GM12891 (cell line): ENCODE data around the gene TMCC2.

Experiments used
- DNase-seq: peaks from one replicate; pipeline ENCODE4 v3.0.0; 2011; ENCODE audit warnings: low spot score; ENCODE audit not compliant: insufficient read length
- FAIRE-seq: peaks from 2 replicates; lab custom pipeline; 2011; peaks lifted over from hg19 to GRCh38; lab: Jason Lieb, UNC
- PAX5 ChIP-seq: IDR thresholded peaks from 2 replicates; pipeline ENCODE4 v1.6.1; 2011; ENCODE audit warnings: low read length, moderate library complexity, mild to moderate bottlenecking; ENCODE audit not compliant: insufficient read depth, severe bottlenecking
- POLR2A ChIP-seq: IDR thresholded peaks from 2 replicates; pipeline ENCODE4 v1.6.1; 2011; ENCODE audit warnings: low read depth, low read length, control low read depth
- POLR2AphosphoS5 ChIP-seq: IDR thresholded peaks from 2 replicates; pipeline ENCODE4 v1.6.1; 2011; ENCODE audit warnings: low read depth, low read length, control low read depth
- POU2F2 ChIP-seq: IDR thresholded peaks from 2 replicates; pipeline ENCODE4 v1.6.1; 2011; ENCODE audit warnings: low read depth, mild to moderate bottlenecking, control low read depth, low read length, moderate library complexity
- SPI1 ChIP-seq: IDR thresholded peaks from 2 replicates; pipeline ENCODE4 v1.6.1; 2011; ENCODE audit warnings: low read depth, low read length, control low read depth
- TAF1 ChIP-seq: IDR thresholded peaks from 2 replicates; pipeline ENCODE4 v1.6.1; 2011; ENCODE audit warnings: low read depth, low read length, control low read depth

TMCC2 gene

DNA sequence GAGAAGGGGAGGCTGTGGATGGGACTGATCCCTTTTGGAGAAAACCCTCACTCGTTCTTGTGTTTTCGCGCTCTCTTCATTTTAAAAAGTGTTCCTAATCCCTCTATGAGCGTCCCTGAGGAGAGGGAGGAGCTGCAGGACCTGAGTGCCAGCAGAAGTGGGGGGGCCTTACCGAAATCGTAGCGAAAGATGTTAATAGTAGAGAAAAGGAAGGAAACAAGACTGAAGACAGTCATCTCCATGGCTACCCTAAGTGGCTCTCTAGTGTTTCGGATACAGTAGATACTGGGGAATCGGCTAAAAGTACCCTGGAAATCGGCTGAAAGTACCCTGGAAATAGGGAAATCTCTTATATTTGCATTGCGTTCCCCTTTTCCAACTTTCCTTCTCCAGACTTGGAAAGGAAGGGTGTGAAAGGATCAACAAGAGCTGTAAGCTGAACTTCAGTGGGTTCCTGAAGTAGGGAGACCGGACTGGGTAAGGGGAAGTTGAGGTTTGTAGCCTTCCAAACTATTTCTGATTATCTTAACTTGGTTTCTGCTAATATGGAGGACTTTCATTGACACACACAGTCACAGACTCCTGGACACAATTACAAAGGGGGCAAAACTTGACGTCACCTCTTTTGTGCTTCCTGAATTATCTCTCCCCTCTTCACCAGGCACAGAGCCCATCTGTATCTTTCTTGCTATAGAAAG is 15.8 kb upstream of the TMCC2 start:
- DNase-seq (no peak), FAIRE-seq (no peak)
- TF ChIP-seq POLR2AphosphoS5 (no peak), POLR2A (no peak), SPI1 (no peak), POU2F2 (no peak), TAF1 (no peak; the same call in 1 of the 2 replicates), PAX5 (no peak)

DNA sequence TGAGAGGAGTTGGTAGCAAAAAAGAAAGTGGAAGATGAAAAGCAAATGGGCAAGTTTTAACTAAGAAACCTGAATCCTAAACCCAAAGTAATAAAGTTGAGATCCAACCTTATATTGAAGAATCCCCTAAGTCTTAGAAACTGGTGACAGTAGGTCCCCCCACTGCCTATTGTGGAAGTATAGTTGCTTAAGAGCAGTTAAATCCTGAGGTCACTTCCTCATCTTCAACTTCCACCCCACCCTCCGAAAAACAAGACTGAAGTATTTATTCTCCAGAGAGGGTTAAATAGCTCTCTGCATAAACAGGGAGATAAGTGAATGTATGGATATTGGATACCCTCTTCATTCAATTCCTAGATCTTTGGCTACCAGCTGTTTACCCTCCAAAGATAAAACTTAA is 13.0 kb upstream of the TMCC2 start:
- no peak for FAIRE-seq
- TF ChIP-seq POLR2A, result no peak
- peak; percentile 46 for TF ChIP-seq SPI1
- no peak for TF ChIP-seq POU2F2
- no peak for TF ChIP-seq PAX5
- TF ChIP-seq POLR2AphosphoS5, result no peak
- DNase-seq, result no peak

DNA sequence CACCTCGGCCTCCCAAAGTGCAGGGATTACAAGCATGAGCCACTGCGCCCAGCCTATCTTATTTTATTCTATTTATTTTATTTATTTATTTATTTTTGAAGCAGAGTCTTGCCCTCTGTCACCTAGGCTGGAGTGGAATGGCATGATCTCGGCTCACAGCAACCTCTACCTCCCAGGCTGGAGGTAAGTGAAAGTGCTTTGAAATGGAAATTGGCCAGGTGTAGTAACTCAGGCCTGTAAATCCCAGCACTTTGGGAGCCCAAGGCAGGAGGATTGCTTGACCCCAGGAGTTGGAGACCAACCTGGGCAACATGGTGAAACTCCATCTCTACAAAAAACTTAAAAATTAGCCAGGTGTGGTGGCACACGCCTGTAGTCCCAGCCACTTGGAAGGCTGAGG is 11.2 kb upstream of the TMCC2 start:
- TF ChIP-seq PAX5 (no peak), POU2F2 (no peak)
- no peak for FAIRE-seq
- no peak for DNase-seq

DNA sequence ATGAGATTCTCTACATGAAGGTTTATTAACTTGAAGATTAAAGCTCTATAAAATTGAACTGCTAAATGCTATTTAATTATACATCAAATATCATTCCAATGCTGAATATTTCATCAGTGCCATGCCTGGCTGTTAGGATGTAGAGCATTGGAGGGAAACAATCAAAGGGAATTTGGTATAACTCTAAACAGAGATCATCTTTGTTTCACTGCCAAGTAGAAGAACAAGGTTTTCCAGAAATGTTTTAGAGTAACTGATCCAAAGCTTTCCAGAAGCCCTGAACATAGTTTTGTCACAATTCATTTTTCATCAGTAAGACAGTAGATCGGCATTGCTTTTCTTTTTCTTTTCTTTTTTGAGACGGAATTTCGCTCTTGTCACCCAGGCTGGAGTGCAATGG is 10.3 kb upstream of the TMCC2 start:
- FAIRE-seq (no peak), DNase-seq (no peak)
- TF ChIP-seq TAF1 (no peak), PAX5 (no peak), SPI1 (no peak), POLR2A (no peak), POU2F2 (no peak), POLR2AphosphoS5 (no peak)

DNA sequence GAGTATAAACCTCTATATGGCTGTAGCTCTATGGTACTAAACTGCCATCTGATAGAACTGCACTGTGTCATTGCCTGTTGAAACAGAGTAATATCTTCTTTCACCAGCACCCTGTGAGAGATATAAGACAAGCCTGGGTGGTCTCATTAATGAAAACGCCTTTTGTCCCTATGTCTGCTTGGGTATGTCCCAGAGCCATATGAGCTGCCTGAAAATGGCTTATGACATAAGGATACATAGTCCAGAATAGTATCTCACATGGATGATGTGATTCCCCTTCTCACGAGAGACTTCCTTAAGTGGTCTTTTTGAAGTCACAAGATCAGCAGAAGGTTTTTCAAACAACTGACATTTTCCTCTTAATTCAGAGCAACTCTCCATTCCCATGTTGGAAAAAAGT is 7.3 kb upstream of the TMCC2 start:
- TF ChIP-seq POLR2A (no peak), TAF1 (no peak), POU2F2 (no peak), PAX5 (no peak), SPI1 (no peak), POLR2AphosphoS5 (no peak)
- FAIRE-seq, result no peak

DNA sequence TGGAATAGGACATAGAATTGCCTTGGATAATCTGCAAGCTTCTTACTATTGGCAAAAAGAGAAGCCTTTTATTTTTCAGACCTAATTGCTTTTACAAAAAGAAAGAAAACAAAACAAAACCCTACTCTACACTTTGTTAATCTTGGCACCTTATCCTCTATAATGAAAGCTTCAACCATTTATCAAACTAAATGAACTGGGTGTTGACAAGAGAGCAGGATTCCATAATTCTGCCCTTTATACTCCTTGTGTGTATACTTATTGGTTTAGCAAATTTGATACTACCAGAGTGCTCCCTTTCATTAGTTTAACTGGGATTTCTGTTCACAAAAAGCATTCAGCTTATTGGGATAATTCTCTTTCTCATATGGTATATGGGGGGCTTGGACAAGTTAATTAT is 3.0 kb upstream of the TMCC2 start:
- FAIRE-seq (no peak), DNase-seq (no peak)
- TF ChIP-seq POU2F2 (no peak), TAF1 (no peak), POLR2AphosphoS5 (no peak), SPI1 (no peak), PAX5 (no peak), POLR2A (no peak)

More for the DNA sequence above, 7.3 kb upstream of the TMCC2 start:
- no peak for DNase-seq

DNA sequence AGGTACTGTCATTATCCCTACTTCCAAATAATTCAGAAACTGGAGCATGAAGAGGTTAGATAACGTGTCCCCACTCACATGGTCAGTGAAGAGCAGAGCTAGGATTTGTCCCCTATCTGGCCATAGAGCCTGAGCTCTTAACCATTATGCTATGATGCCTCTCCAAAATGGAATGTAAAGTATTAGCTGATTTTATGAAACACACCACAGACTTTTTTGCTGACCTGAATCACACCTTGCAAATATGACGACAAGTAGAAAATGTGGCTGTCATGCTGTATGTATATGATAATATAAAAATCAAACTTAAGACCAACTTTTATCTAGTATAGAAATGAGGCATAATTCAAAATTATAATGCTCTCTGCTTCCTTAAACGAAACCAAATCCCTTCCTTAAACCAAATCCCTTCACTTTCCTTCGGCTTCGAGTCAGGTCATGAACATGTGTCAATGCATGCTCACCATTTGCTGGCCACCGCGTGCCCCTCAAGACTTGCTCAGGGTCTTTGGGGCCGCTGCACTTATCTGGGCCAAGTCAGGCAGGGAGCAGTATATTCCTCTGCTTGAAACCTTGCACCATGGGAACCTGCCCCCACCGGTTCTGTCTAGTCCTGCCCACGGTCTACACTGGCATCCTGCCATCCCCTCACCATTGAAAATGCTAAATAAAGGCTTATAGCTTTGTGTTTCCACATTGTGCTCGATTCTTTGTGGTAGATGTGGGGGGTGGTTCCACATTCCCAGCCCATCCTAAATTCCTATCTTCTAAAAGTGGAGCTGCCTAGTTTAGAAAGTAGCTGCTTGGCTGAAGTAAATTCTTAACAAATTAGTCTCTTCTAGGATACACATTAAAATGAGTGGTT is 1.6 kb upstream of the TMCC2 start:
- FAIRE-seq (no peak), DNase-seq (no peak)
- TF ChIP-seq POLR2A (no peak), POU2F2 (no peak), SPI1 (no peak), TAF1 (no peak), PAX5 (no peak), POLR2AphosphoS5 (no peak)

DNA sequence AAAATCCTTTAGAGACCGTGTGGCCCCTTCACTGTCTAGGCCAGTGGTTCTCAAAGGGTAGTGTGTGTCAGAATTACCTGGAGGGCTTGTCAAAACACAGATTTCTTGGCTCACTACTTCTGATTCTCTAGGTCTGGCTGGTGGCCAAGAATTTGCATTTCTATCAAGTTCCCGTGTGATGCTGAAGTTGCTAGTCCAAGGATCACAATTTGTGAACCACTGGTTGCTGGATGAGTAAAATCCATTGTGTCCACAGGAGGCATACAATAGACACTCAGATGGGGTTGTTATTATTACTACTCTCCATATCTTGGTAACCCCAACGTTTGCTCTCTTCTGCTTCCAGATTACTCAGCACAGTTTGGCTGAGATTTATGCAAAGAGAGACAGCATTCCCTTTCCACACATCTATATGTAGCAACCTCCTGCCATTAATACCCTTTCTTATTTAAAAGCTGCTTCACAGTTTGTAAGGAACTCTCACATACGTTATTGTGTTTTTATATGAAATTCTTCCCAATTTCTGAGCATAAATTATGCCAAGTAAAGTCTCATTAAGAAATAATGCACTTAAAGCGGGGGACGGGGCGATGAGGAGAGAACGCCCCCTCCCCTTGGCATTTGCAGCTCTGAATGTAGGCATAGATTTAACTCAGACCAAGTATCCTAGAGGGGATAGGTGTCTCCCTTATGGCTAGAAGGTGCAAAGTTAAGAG is 720 bp upstream of the TMCC2 start:
- FAIRE-seq (no peak), DNase-seq (no peak)

DNA sequence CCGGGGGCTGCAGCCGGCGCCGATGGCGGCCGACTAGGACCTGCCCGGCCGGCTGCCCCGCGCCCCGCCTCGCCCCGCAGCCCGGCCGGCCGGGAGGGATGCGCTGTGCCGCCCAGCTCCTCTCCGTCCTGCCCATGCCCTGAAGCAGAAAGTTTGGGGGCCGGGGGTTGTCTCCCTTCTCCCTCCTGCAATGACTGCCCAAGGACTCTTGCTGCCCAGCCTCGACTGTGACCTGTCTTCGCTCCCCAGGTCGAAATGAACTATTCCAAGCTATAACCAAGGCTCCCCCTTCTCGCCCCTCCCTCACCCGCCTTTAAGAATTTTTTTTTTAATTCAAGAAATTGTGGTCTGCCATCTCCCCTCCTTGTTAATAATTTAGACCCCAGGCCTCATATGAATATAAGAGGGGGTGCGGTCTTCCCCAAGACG is 361 bp downstream of the TMCC2 start:
- DNase-seq (no peak), FAIRE-seq (no peak)
- TF ChIP-seq POU2F2, result no peak
- TF ChIP-seq POLR2A, result no peak
- no peak for TF ChIP-seq POLR2AphosphoS5

More for the DNA sequence above, 720 bp upstream of the TMCC2 start:
- TF ChIP-seq POLR2AphosphoS5 (no peak), TAF1 (no peak), POU2F2 (no peak), POLR2A (no peak), PAX5 (no peak), SPI1 (no peak)
